Neural cell (in vitro differentiated cells): ENCODE measurements around the gene NAA11. TPM values are rescaled to one million over a fixed set of nuclear protein-coding genes. Genes with fewer than 3 reads are reported as not detected.

Experiments used
- H2AFZ ChIP-seq: fragments of 200-600, 300-800 bp; sonication (generic), shearing (Covaris generic); 2 replicates; pipeline ENCODE4 v1.6.0; 2014; ENCODE audit warnings: low read depth, mild to moderate bottlenecking, antibody characterized with exemption, low read length, moderate library complexity
- H3F3A ChIP-seq: fragments of 200-600 bp; shearing (Covaris generic); 2 replicates; pipeline ENCODE4 v1.6.1; 2016; ENCODE audit warnings: mild to moderate bottlenecking, moderate library complexity, mixed read lengths, antibody characterized with exemption, low read length; ENCODE audit not compliant: insufficient read depth, poor library complexity, severe bottlenecking
- H3K27ac ChIP-seq: fragments of 200-600, 300-800 bp; sonication (generic), shearing (Covaris generic); 2 replicates; pipeline ENCODE4 v1.5.1; 2014; ENCODE audit warnings: mild to moderate bottlenecking, low read length, moderate library complexity
- H3K27me3 ChIP-seq: fragments of 300-800, 200-600 bp; sonication (generic), shearing (Covaris generic); 2 replicates; pipeline ENCODE4 v1.6.0; 2014; ENCODE audit warnings: mild to moderate bottlenecking, low read depth, low read length, moderate library complexity; ENCODE audit not compliant: insufficient read depth
- H3K36me3 ChIP-seq: fragments of 300-800, 200-600 bp; sonication (generic), shearing (Covaris generic); 2 replicates; pipeline ENCODE4 v1.5.1; 2014; ENCODE audit warnings: mild to moderate bottlenecking, antibody characterized with exemption, low read length, moderate library complexity; ENCODE audit not compliant: insufficient read depth
- H3K4me2 ChIP-seq: fragments of 300-800, 200-600 bp; sonication (generic), shearing (Covaris generic); 2 replicates; pipeline ENCODE4 v1.6.0; 2014; ENCODE audit warnings: mild to moderate bottlenecking, low read length
- H3K4me3 ChIP-seq: fragments of 300-800, 200-600 bp; sonication (generic), shearing (Covaris generic); 2 replicates; pipeline ENCODE4 v1.5.1; 2014; ENCODE audit warnings: mild to moderate bottlenecking, low read length, moderate library complexity
- H3K79me2 ChIP-seq: fragments of 200-600 bp; shearing (Covaris generic); replicated peaks from 2 replicates; pipeline ENCODE4 v1.6.0; 2014; ENCODE audit warnings: mild to moderate bottlenecking, low read length, moderate library complexity; ENCODE audit not compliant: insufficient read depth
- H3K9ac ChIP-seq: fragments of 300-800, 200-600 bp; sonication (generic), shearing (Covaris generic); 2 replicates; pipeline ENCODE4 v1.6.1; 2016; ENCODE audit warnings: mild to moderate bottlenecking, low read length, mixed read lengths
- H3K9me2 ChIP-seq: fragments of 200-600 bp; shearing (Covaris generic); 2 replicates; pipeline ENCODE4 v1.6.1; 2016; ENCODE audit warnings: mild to moderate bottlenecking, low read length, mixed read lengths; ENCODE audit not compliant: insufficient read depth
- H3K9me3 ChIP-seq: fragments of 200-600, 300-800 bp; sonication (generic), shearing (Covaris generic); 2 replicates; pipeline ENCODE4 v1.6.1; 2016; ENCODE audit warnings: mild to moderate bottlenecking, mixed run types, low read length, moderate library complexity, mixed read lengths
- H4K20me1 ChIP-seq: fragments of 200-600 bp; shearing (Covaris generic); 2 replicates; pipeline ENCODE4 v1.6.1; 2016; ENCODE audit warnings: mild to moderate bottlenecking, mixed run types; ENCODE audit not compliant: insufficient read depth
- EP300 ChIP-seq: fragments of 450-650 bp; conservative IDR thresholded peaks from 2 replicates; pipeline ENCODE4 v1.6.1; 2014; ENCODE audit warnings: antibody characterized with exemption, mild to moderate bottlenecking, moderate library complexity; ENCODE audit not compliant: poor library complexity, severe bottlenecking
- EZH2 ChIP-seq: fragments of 200-600, 300-800 bp; shearing (Covaris generic), sonication (generic); IDR thresholded peaks from 2 replicates; pipeline ENCODE4 v1.6.1; 2014; ENCODE audit warnings: antibody characterized with exemption, low read length, borderline replicate concordance, mild to moderate bottlenecking; ENCODE audit not compliant: insufficient read depth, poor library complexity, severe bottlenecking
- MXI1 ChIP-seq: fragments of 450-650 bp; conservative IDR thresholded peaks from 2 replicates; pipeline ENCODE4 v1.6.1; 2014; ENCODE audit warnings: antibody characterized with exemption, mild to moderate bottlenecking; ENCODE audit not compliant: poor library complexity, severe bottlenecking
- POLR2AphosphoS5 ChIP-seq: IDR thresholded peaks from 2 replicates; pipeline ENCODE4 v1.6.1; 2012
- RAD21 ChIP-seq: fragments of 450-650 bp; conservative IDR thresholded peaks from 2 replicates; pipeline ENCODE4 v1.6.1; 2014; ENCODE audit warnings: antibody characterized with exemption, mild to moderate bottlenecking, moderate library complexity
- REST ChIP-seq: IDR thresholded peaks from 2 replicates; pipeline ENCODE4 v1.6.1; 2012; ENCODE audit warnings: borderline replicate concordance
- SMC3 ChIP-seq: fragments of 450-650 bp; conservative IDR thresholded peaks from 2 replicates; pipeline ENCODE4 v1.6.1; 2014; ENCODE audit warnings: antibody characterized with exemption, mild to moderate bottlenecking, moderate library complexity; ENCODE audit not compliant: poor library complexity
- TAF1 ChIP-seq: IDR thresholded peaks from 2 replicates; pipeline ENCODE4 v1.6.1; 2012; ENCODE audit warnings: low read depth
- polyA minus RNA-seq: library from RNA; depleted of rRNA, polyadenylated mRNA; stranded (reverse); fragments of >200 nt; gene quantifications from 2 replicates; pipeline ENCODE4 v1.2.3, GENCODE V29; 2014
- polyA plus RNA-seq: library from polyadenylated mRNA; depleted of rRNA; stranded (reverse); fragments of >200 nt; gene quantifications from 2 replicates; pipeline ENCODE4 v1.2.3, GENCODE V29; 2014
- TF ChIP-seq, protein P1 (sequence below): fragments of 450-650 bp; IDR thresholded peaks from 2 replicates; pipeline ENCODE4 v1.5.1; 2014; ENCODE audit warnings: antibody characterized with exemption, mild to moderate bottlenecking, moderate library complexity; ENCODE audit not compliant: poor library complexity, severe bottlenecking

Gene NAA11
- not detected in 2 replicates for polyA plus RNA-seq
- polyA minus RNA-seq = not detected in 2 replicates

GRCh38 chr4:79325864-79326328 is at the start of gene NAA11:
Gene NAA11, minus strand, starts transcription at chr4:79326061. Its CDS starts 184 bp downstream, at chr4:79325877.
- Histone ChIP-seq H3K4me2 (no peak within 1 kb of the TSS), H3K9me2 (no peaks in the 10 kb centered on the region), H3K27ac (no peak within 1 kb of the TSS), H3F3A (no peaks in the 10 kb centered on the region), H3K9ac (no peak within 1 kb of the TSS), H2AFZ (no peak within 1 kb of the TSS), H3K79me2 (no peaks in the 10 kb centered on the region), H4K20me1 (no peaks in the 10 kb centered on the region), H3K4me3 (no peak within 1 kb of the TSS), H3K27me3 (no peaks in the 10 kb centered on the region), H3K9me3 (no peaks in the 10 kb centered on the region), H3K36me3 (no peaks in the 10 kb centered on the region)
- no peak for TF ChIP-seq REST
- TF ChIP-seq, protein P1, sequence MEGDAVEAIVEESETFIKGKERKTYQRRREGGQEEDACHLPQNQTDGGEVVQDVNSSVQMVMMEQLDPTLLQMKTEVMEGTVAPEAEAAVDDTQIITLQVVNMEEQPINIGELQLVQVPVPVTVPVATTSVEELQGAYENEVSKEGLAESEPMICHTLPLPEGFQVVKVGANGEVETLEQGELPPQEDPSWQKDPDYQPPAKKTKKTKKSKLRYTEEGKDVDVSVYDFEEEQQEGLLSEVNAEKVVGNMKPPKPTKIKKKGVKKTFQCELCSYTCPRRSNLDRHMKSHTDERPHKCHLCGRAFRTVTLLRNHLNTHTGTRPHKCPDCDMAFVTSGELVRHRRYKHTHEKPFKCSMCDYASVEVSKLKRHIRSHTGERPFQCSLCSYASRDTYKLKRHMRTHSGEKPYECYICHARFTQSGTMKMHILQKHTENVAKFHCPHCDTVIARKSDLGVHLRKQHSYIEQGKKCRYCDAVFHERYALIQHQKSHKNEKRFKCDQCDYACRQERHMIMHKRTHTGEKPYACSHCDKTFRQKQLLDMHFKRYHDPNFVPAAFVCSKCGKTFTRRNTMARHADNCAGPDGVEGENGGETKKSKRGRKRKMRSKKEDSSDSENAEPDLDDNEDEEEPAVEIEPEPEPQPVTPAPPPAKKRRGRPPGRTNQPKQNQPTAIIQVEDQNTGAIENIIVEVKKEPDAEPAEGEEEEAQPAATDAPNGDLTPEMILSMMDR = no peak
- TF ChIP-seq EP300 = no peak
- no peak for TF ChIP-seq SMC3
- TF ChIP-seq EZH2 = no peak
- no peak for TF ChIP-seq RAD21
- no peak for TF ChIP-seq POLR2AphosphoS5
- TF ChIP-seq MXI1 = no peak
- no peak for TF ChIP-seq TAF1

GRCh38 chr4:79370026-79370425 is 44.2 kb upstream of the NAA11 start:
- Histone ChIP-seq H3K4me2 (no peak overlapping the region), H3K27ac (no peak overlapping the region), H3K9me2 (no peaks in the 10 kb centered on the region), H3F3A (no peaks in the 10 kb centered on the region), H2AFZ (no peak overlapping the region), H3K27me3 (no peaks in the 10 kb centered on the region), H3K36me3 (no peaks in the 10 kb centered on the region), H3K79me2 (no peaks in the 10 kb centered on the region), H4K20me1 (no peaks in the 10 kb centered on the region), H3K9me3 (no peaks in the 10 kb centered on the region), H3K9ac (no peak overlapping the region), H3K4me3 (no peak overlapping the region)
- TF ChIP-seq RAD21 = no peak
- no peak for TF ChIP-seq SMC3
- no peak for TF ChIP-seq POLR2AphosphoS5
- TF ChIP-seq MXI1 = no peak
- TF ChIP-seq EZH2 = no peak
- no peak for TF ChIP-seq REST
- TF ChIP-seq TAF1 = no peak
- TF ChIP-seq, protein P1 = no peak
- no peak for TF ChIP-seq EP300
